Measurements from ENCODE around the gene RBPJL.

DNA sequence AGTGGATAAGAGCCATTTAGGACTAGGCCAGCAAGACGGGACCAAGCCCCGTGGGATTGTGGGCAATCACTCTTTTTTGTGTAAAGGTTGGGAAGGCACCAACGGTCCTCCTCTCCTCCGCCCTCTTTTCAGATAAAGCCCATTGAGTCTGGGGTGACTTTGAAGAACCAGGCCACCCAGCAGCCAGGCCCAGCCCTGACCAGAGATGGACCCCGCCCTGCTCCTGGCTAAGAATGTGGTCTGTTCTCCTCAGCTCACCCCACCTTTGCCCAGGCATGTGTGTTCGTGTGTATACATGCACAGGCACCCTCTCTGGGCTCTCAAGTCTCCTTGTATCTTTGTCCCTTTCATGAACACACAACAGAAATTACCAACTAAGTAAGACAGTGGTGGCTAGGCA is 32.4 kb downstream of the RBPJL start:
- TF ChIP-seq, protein P1, sequence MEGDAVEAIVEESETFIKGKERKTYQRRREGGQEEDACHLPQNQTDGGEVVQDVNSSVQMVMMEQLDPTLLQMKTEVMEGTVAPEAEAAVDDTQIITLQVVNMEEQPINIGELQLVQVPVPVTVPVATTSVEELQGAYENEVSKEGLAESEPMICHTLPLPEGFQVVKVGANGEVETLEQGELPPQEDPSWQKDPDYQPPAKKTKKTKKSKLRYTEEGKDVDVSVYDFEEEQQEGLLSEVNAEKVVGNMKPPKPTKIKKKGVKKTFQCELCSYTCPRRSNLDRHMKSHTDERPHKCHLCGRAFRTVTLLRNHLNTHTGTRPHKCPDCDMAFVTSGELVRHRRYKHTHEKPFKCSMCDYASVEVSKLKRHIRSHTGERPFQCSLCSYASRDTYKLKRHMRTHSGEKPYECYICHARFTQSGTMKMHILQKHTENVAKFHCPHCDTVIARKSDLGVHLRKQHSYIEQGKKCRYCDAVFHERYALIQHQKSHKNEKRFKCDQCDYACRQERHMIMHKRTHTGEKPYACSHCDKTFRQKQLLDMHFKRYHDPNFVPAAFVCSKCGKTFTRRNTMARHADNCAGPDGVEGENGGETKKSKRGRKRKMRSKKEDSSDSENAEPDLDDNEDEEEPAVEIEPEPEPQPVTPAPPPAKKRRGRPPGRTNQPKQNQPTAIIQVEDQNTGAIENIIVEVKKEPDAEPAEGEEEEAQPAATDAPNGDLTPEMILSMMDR (conservative IDR thresholded peaks at IDR 0.05), result no peak
- no peak for TF ChIP-seq EZH2 (IDR thresholded peaks at IDR 0.05; ENCODE audit: low read depth)
